Activated CD8-positive, alpha-beta memory T cell treated with anti-CD3 and anti-CD28 coated beads, Interleukin-2, amount 50 U/mL, for 48 hours (primary cell): ENCODE data around the gene RIN1.
A peak's percentile ranks its signal among the peaks of the same experiment; 100 is the strongest.
"Not testable (repeated sequence)": the region's sequence is repeated elsewhere in the genome, so short reads cannot be mapped to it uniquely, and the experiment has no call there.

ENCODE experiments used
- DNase-seq: peaks from one replicate; pipeline ENCODE4 v3.0.0-alpha.2; 2020

RIN1 gene, protein sequence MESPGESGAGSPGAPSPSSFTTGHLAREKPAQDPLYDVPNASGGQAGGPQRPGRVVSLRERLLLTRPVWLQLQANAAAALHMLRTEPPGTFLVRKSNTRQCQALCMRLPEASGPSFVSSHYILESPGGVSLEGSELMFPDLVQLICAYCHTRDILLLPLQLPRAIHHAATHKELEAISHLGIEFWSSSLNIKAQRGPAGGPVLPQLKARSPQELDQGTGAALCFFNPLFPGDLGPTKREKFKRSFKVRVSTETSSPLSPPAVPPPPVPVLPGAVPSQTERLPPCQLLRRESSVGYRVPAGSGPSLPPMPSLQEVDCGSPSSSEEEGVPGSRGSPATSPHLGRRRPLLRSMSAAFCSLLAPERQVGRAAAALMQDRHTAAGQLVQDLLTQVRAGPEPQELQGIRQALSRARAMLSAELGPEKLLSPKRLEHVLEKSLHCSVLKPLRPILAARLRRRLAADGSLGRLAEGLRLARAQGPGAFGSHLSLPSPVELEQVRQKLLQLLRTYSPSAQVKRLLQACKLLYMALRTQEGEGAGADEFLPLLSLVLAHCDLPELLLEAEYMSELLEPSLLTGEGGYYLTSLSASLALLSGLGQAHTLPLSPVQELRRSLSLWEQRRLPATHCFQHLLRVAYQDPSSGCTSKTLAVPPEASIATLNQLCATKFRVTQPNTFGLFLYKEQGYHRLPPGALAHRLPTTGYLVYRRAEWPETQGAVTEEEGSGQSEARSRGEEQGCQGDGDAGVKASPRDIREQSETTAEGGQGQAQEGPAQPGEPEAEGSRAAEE

DNA sequence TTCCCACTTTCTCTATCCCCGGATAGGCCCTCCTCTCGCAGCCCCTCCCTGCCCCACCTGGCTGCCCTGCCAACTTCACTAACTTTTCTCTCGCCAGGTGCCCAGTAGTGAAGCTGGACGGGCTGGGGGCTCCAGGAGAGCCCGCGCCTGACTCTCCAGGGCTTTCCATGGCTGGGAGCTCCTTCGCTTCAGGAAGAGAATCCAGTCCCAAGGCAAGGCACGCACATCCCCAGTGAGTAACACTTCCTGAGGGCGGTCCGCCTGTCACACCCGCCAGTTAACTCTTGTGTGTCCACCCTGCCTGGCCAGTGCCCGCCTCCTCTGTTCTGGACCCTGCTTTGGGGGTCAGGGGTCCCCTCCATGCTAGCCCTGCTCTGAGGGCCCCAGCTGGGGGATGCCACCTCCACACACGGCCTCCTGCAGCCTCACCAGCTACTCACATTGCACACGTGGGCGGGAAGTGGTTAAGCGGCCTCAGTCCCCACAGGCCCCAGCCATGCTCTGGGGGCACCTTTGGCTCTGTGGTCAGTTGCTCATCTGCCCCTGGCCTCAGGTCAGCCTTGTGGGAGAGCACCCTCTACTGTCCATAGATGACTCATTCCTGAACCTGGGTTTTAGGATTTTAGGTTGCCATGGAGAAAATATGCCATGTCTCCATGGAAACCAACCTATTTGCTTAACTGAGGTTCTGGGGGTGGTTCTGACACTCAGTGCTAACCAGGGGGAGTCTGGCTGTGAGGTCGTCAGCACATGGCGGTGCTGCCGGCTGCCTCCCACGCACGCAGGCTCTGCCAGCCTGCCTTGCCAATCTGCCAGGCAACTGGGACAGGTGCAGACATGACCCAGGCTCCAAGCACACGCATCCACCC is at the start of gene RIN1:
TSS of gene RIN1 (minus strand) at position 201 of the 869 bp plus-strand sequence. CDS start at position 169, 32 bp downstream.
- DNase-seq: peak; percentile 88

DNA sequence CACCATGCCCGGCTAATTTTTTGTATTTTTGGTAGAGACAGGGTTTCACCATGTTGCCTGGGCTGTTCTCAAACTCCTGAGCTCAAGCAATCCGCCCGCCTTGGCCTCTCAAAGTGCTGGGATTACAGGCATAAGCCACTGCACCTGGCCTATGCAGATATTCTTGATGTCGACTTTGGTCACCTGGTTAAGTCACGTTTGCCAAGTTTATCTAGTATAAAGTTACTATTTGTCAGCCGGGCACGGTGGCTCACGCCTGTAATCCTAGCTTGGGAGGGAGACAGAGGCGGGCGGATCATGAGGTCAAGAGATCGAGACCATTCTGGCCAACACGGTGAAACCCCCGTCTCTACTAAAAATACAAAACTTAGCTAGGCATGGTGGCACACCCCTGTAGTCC is 48.1 kb upstream of the RIN1 start:
- not testable (repeated sequence) for DNase-seq

DNA sequence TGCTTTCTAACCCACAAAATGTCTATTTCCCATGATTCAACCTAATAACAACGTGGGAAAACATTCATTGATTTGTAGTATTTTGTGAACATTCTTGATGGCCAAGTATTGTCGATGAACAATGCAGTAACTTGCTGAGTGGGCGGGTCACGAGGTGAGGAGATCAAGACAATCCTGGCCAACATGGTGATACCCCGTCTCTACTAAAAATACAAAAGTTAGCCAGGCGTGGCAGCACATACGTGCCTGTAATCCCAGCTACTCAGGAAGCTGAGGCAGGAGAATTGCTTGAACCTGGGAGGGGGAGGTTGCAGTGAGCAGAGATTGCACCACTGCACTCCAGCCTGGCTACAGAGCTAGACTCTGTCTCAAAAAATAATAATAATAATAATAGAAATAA is 44.0 kb upstream of the RIN1 start:
- not testable (repeated sequence) for DNase-seq

DNA sequence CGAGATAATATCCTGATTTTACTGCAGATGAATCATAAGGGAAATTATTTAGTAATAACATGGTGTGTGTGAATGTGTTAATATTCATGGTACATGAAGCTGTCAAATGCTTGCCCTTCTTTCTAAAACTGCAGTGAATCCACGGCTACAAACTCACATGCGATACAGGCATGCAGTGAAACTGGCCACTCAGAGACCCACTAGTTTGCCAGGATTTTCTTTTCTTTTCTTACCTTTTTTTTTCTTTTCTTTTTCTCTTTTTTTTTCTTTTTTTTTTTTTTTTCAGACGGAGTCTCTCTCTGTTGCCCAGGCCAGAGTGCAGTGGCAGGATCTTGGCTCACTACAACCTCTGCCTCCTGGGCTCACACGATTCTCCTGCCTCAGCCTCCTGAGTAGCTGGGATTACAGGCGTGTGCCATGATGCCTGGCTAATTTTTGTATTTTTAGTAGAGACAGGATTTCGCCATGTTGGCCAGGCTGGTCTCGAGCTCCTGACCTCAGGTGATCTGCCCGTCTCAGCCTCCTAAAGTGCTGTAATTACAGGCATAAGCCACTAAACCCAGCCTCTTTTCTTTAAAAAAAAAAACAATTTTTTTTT is 37.6 kb upstream of the RIN1 start:
- DNase-seq: not testable (repeated sequence)

DNA sequence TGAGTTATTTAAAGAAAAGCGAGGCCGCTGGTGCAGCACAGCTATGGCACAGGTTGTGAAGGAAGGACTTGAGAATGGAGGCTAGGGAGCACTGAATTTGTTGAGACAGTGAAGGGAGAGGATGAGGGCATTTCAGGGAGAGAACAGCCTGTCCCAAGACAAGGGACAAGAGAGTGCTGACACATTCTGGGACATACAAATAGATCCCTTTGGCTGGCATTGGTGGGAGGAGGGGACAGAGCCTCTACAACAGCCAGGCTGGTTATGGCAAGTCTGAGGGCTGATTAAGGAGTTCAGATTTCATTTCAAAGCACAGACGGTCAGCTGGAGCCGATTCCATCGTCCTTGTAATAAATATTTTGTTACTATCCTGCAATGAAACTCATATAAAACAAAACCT is 37.0 kb upstream of the RIN1 start:
- DNase-seq: no peak

DNA sequence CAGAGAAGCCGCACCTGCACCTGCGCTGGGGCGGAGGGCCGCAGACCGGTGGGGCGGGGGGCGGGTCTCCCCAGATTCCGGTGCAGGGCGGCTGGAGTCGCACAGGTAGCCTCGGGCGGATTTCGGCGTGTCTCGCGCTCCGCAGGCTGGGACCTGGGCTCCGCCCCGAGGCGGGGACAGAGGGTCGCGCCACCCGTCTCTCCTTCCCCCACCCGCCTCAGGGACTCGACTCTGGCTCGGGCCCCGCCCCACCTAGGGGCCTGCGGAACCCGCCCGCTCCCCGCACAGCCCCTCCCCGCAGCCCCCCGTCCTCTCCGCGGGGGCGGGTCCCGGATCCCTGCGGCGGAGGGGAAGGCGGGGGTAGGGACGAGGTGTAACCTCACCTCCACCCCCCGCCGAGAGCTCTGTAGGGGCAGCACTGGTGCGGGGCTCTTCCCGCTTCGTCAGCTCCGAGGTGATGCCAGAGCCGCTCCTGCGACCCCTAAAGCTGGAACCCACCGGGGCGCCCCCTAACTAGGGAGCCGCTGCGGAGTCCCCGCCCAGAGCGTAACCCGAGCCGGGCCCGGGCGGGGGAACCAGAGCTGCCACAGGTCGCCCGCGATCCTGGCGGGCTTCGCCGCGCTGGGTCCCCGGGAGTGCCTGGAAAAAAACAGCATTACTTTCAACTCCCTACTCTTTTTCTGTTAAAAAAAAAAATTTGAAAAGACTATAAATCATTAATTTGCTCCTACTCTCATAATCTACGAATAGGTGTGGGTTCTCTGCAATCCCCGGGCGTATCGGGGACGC is 35.6 kb upstream of the RIN1 start, which contains the start of gene SLC29A2:
TSS of gene SLC29A2 (minus strand) at position 134 of the 789 bp plus-strand sequence. CDS start 169 bp downstream, outside the sequence.
- peak; percentile 88 for DNase-seq

DNA sequence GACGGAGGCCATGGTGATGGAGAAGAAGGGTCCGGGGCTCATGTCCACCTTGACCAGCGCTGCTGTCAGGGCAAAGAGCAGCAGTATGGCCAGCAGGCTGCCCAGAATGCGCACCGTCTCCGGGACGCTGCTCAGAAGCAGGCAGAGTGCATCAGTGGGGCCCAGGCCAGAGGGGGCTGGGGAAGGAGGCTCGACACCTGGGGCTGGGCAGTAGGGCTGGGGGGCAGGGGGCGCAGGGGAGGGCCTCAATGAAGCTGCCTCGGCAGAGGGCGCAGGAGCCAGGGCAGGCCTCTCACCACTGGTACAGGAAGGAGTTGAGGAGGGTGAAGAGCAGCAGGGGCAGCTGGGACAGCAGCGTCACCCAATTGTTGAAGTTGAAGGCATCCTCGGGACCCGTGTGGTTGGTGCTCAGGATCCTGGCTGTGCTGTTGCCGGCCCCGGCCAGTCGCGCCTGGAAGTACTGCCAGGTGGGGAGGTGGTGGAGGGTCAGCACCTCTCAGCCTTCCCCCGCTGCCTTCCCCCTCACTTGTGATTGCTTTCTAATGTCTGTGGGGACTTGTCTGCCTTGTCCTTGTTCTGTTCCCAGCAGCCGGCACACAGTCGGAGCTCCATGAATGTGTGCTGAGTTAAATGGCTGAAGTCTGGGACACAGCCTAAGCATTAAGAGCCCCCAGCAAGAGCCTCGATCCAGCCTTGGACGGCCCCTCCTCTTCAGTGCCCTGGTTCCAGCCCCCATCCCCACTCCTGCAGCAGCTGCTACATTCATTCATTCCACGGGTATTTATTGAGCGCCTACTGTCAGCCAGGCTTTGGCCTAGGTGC is 33.0 kb upstream of the RIN1 start:
- no peak for DNase-seq

DNA sequence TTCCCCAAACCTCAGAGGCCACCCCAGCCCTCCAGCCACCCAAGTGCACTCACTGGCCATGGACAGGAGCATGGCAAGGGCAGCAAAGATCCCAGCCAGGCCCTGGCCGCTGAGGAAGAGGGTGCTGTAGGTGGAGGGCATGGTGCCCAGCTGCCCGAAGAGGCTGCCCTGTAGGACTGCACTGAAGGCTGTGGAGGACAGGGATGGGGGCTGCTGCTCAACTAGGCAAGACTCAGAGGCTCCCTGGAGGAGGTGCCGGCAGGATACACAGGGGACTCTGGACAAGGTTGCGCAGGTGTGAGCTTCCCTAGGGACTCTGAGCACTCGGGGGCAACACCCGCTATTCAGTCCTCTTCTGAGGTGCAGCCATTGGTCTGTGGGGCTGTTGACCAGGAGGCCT is 32.2 kb upstream of the RIN1 start:
- no peak for DNase-seq

DNA sequence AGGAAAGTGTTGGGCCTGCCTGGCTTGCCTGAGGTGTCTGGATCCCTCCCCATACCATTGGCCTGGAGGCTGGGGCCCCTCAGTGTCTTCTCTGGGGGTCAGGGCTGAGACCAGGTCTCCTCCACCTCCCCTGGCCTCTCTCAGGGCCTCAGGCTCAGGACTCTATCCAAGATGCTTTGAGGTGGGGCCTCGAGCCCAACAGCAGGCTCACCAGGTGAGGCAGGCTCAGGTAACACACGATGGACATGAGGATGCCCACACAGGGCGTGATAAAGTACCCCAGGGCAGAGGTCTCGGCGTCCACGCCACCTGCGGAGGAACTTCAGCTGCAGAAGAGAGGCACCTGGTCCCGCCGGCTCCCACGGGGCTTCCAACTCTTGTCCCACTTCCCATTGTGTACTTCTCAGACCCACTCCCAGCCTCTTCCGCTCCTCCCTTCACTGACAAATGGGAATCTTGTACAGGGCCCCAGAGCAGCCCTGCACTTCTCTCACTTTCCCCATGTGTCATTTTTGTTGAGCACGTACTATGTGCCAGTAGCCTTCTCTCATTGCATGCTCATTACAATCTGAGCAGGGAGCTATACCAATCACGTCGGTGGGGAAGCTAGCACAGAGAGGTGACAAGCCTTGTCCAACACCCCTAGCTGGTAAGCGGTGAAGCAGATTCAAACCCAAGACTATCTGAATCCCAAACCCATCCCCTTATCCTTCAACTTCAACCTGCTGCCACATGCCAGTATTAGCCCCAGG is 31.5 kb upstream of the RIN1 start:
- no peak for DNase-seq

DNA sequence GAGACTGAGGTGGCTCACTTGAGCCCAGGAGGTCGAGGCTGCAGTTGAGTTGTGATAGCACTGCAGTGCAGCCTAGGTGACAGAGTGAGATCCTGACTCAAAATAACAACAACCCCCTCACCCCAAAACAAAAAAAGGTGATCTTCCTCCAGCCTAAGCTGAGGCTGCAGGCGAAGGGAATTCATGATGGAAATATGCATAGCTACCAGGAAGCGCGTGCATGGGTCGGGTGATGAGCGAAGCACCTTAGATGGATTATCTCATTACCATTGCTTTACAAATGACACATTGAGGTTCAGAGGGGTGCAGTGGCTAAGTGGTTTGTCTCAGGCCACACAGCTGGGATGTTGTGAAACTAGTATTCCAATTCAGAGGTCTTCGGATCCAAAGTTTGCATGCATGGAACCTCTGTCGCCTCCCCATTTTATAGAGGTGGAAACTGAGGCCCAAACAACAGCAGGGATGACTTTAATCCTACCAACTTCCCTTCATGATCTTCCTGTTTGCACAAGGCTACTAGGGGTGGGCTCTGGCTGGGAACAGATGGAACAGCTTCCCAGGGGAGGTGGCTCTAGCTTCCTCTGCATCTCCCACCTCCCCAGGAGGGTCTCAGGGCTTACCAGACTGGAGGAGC is 30.7 kb upstream of the RIN1 start:
- no peak for DNase-seq

DNA sequence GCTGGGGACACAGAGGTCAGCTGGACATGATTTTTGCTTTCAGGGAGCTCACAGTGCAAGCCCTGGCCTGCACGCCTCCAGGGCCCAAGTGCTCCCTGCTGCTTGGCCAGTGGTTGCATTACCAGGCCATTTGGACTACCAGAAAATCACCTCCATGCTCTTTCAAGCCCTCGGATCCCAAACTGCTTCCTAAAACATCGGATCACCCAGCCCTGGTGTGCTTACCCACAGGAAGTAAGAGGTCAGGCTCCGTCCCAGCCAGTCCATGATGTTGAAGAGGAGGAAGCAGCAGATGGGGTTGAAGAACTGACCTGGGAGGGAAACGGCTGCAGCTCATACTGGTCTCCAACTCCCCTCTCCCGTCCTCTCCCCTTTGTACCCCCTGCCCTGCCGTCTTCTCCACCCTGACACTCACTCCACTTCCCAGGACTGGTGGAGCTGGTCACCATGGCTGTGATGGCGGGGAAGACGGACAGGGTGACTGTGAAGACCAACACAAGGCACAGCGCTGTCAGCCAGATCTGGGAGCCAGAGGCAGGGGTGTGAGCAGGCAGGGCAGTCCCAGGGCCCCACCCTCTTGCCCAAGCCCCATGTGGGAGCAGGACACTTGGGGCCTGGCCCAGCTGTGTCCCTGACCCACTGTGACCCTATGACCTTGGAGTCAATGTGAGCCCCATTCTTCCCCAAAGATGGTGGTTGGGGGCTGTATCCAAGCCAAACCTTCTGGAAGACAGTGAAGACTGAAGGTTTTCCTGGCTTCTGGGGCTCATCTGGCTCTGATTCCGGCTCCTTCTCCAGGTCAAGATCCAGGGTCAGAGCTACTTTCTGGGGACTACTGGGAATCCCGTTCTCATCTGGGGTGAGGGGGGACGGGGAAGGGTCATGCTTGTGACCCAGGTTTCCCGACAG is 29.7 kb upstream of the RIN1 start:
- no peak for DNase-seq

DNA sequence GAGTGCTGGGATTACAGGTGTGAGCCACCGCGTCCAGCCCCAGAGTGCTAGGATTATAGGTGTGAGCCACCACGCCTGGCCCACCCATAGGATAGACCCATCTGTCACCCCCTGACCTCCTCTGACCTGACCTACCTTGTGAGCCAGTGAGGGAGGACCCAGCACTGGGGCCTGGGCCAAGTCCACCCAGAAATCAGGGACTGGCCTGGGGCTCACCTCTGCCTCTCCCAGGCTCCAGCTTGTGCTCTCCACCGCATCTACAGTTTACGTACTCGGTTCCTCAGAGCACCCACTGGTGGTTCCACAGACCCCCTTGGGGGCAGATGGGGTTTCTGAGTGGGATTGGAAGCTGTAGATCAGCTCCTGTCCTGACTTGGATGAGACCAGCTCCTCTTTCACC is 28.9 kb upstream of the RIN1 start:
- DNase-seq: no peak

DNA sequence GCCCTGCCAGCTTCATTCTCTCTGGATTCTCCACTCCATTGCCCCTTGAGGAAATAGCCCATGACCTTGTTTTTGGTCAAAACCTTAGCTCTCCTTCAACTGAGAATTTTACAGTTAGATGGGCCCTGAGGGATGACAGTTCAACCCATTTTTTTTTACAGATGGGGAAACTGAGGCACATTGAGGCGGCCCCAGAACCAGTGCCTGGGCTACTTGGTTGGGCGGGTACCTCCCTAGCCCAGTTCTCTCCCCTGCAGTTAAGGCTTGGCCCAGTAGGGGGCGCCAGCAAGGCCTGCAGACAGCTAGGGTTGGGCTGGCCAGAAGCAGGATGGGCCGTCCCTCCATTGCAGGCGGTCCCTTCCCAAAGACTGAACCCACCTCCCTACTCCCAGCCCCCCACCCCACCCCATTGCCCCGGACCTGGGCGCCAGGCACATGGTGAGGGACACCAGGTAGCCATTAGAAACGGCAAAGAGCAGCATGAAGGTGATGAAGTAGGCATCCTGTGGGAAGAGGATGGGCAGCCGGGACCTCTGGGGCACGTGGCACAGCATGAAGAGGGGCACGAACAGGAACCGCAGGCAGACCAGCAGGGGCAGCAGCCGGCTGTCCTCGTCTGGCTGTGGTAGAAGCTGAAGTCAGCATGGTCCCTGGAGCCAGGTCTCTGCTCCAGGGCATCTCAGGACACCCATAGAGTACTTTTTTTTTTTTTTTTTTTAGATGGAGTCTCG is 27.7 kb upstream of the RIN1 start:
- peak; percentile 98 for DNase-seq

DNA sequence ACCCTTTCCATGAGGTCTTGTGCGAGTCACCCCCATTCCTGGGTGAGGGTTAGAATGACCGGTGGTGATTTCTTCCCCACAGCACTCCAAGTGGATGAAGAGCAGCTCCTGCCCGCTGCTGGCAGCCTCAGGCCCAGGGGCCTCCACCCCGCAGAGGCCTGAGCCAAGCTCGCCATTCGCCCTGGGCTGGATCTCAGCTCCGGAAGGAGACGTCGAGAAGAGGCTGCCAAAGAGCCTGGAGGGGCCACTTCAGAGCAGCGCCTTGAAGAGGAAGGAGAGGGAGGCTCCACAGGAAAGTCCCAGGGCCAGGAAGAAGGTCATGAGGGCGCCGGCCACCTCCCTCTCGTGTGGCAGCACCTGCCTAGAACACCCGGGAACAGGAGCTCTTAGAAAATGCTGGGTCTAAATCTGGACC is 27.0 kb upstream of the RIN1 start:
- no peak for DNase-seq

DNA sequence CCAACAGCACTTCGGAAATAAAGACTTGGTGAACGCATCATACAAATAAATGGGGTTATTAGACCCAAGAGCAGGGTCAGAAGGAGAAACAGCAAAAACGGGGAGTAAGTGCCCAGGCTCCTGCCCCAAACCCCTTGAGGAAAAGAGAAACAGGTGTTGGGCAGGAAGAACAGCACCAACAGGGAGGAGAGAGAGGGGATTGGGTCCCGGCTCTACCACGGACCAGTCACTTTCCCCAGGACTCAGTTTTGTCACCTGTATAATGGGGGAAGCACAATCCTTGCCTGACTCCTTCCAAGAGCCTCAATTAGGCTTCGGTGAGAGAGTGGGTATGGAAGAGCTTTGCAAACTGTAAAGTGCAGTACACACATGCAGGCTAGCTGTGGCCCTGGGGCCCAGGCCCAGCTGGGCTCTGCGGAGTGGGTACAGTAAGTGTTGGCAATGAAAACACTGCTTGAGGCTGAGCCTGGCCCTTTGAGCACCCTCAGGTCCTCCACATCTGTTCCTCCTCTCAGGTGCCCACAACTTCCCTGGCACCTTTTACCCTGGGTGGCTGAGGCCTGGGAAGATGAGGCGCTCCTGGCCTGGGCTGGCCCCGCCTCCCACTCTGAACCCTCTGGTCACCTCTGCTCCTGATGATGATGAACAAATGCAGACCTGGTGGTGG is 26.4 kb upstream of the RIN1 start:
- DNase-seq: no peak

DNA sequence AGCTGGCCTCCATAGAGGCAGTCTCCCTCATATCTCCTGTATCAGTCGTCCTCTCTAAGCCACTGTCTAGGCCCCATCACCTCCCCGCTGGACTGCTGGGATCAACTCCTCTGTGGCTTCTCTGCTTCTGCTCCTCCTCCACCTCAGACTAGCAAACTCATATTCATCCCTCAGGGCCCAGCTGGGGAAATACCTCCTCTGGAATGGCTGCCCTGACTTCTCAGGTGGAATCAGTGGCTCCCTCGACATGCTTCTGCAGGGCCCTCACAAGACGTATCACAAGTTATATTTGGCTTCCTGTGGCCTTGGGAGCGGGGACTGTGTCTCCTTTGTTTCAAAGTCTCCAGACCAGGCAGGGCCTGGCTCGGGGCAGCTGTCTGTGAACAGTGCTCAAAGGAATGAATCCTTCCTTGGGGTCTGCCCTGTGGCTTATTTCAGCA is 25.3 kb upstream of the RIN1 start:
- DNase-seq: no peak
